GM12878 (cell line): Measurements from ENCODE around the gene LEMD3.

ENCODE experiments used
- CHD4 ChIP-seq: fragments of 200-600 bp; sonication (generic); IDR thresholded peaks from 2 replicates; pipeline ENCODE4 v1.6.1; 2016; ENCODE audit warnings: mild to moderate bottlenecking
- CTCF ChIP-seq, 3 experiments: IDR thresholded peaks in 2 of 3; conservative IDR thresholded peaks in 1 of 3; 2 replicates each; pipeline ENCODE4 v1.5.1; 2011; ENCODE audit warnings: low read depth in 3 of 3, low read length in 3 of 3, mild to moderate bottlenecking in 3 of 3, control low read depth in 2 of 3, moderate library complexity in 2 of 3, inconsistent platforms in 1 of 3, mixed read lengths in 1 of 3; ENCODE audit not compliant: control insufficient read depth in 2 of 3, insufficient read depth in 1 of 3; ENCODE audit errors: extremely low read depth in 1 of 3
- SMC3 ChIP-seq: IDR thresholded peaks from 2 replicates; pipeline ENCODE4 v1.6.1; 2011; ENCODE audit warnings: low read length, improper control_type of control experiment, borderline replicate concordance
- SUZ12 ChIP-seq: fragments of 200-600 bp; sonication (generic); IDR thresholded peaks from one replicate; pipeline ENCODE4 v1.6.1; 2018; ENCODE audit warnings: antibody characterized with exemption, mild to moderate bottlenecking; ENCODE audit not compliant: unreplicated experiment

GRCh38 chr12:65122703-65123102, 46.7 kb upstream of the LEMD3 start:
- no peak for TF ChIP-seq CHD4
- TF ChIP-seq CTCF (IDR thresholded peaks at IDR 0.05 in 2 of 3, conservative IDR thresholded peaks at IDR 0.05 in 1 of 3; ENCODE audit: control insufficient read depth in 2 of 3, extremely low read depth in 1 of 3, insufficient read depth in 1 of 3, low read depth in 3 of 3, low read length in 3 of 3): no peak
- TF ChIP-seq SUZ12: no peak
- no peak for TF ChIP-seq SMC3
